Neuronal stem cell (in vitro differentiated cells): ENCODE measurements around the gene LPP.

Source experiments
- DNase-seq: peaks from one replicate; pipeline ENCODE4 v3.0.0-alpha.2; 2013; ENCODE audit warnings: low spot score
- H2AFZ ChIP-seq: one replicate; pipeline ENCODE4 v1.6.1; 2013; ENCODE audit warnings: mild to moderate bottlenecking, low read length, inconsistent platforms
- H2AK5ac ChIP-seq: 2 replicates; pipeline ENCODE4 v1.6.1; 2013; ENCODE audit warnings: low read depth, mild to moderate bottlenecking, inconsistent platforms, low read length, moderate library complexity, mixed read lengths
- H2BK120ac ChIP-seq: 2 replicates; pipeline ENCODE4 v1.6.1; 2013; ENCODE audit warnings: low read depth, mild to moderate bottlenecking, inconsistent platforms, low read length, moderate library complexity, mixed read lengths
- H2BK12ac ChIP-seq: one replicate; pipeline ENCODE4 v1.6.1; 2013; ENCODE audit warnings: low read length, inconsistent platforms
- H2BK15ac ChIP-seq: 2 replicates; pipeline ENCODE4 v1.6.1; 2013; ENCODE audit warnings: mild to moderate bottlenecking, low read length, inconsistent platforms, mixed read lengths
- H2BK5ac ChIP-seq: one replicate; pipeline ENCODE4 v1.6.1; 2013; ENCODE audit warnings: inconsistent platforms, mild to moderate bottlenecking, low read length, moderate library complexity
- H3K14ac ChIP-seq: one replicate; pipeline ENCODE4 v1.6.1; 2013; ENCODE audit warnings: low read length, inconsistent platforms
- H3K18ac ChIP-seq: 2 replicates; pipeline ENCODE4 v1.6.1; 2013; ENCODE audit warnings: low read length, inconsistent platforms
- H3K23ac ChIP-seq: 2 replicates; pipeline ENCODE4 v1.6.1; 2013; ENCODE audit warnings: low read depth, mild to moderate bottlenecking, mixed read lengths, low read length, inconsistent platforms; ENCODE audit not compliant: poor library complexity
- H3K27ac ChIP-seq: replicated peaks from 3 replicates; pipeline ENCODE4 v1.5.1; 2013; ENCODE audit warnings: low read length, inconsistent platforms
- H3K27me3 ChIP-seq, 3 experiments: 2 replicates each; pipeline ENCODE4 v1.6.1; 2013; ENCODE audit warnings: low read length in 3 of 3, mild to moderate bottlenecking in 2 of 3, inconsistent platforms in 1 of 3, low read depth in 1 of 3, mixed read lengths in 1 of 3, moderate library complexity in 1 of 3; ENCODE audit not compliant: control insufficient read depth in 3 of 3, insufficient read depth in 3 of 3
- H3K36me3 ChIP-seq, 2 donors: replicated peaks in 1 of 2; 2 replicates each; pipeline ENCODE4 v1.6.1; 2013; ENCODE audit warnings: low read length in 2 of 2; ENCODE audit not compliant: control insufficient read depth in 2 of 2, insufficient read depth in 2 of 2
- H3K4ac ChIP-seq: 2 replicates; pipeline ENCODE4 v1.6.1; 2013; ENCODE audit warnings: inconsistent platforms, mild to moderate bottlenecking, low read length, moderate library complexity
- H3K4me1 ChIP-seq, 2 donors: 1 replicate in 1 of 2; 2 replicates in 1 of 2; pipeline ENCODE4 v1.6.1; 2013; ENCODE audit warnings: low read length in 2 of 2, low read depth in 1 of 2; ENCODE audit not compliant: control insufficient read depth in 2 of 2, insufficient read depth in 1 of 2
- H3K4me2 ChIP-seq: one replicate; pipeline ENCODE4 v1.6.1; 2013; ENCODE audit warnings: mild to moderate bottlenecking, low read length, inconsistent platforms; ENCODE audit not compliant: insufficient read depth, poor library complexity, severe bottlenecking
- H3K4me3 ChIP-seq, 2 donors: 2 replicates each; pipeline ENCODE4 v1.5.1; 2013; ENCODE audit warnings: low read length in 2 of 2, mild to moderate bottlenecking in 2 of 2, inconsistent platforms in 1 of 2, moderate library complexity in 1 of 2
- H3K79me1 ChIP-seq: one replicate; pipeline ENCODE4 v1.6.1; 2013; ENCODE audit warnings: low read depth, mild to moderate bottlenecking, inconsistent platforms, low read length, moderate library complexity
- H3K9ac ChIP-seq: one replicate; pipeline ENCODE4 v1.6.1; 2013; ENCODE audit warnings: mild to moderate bottlenecking, low read depth, low read length, inconsistent platforms; ENCODE audit not compliant: poor library complexity
- H3K9me3 ChIP-seq, 2 donors: replicated peaks in 1 of 2; 2 replicates each; pipeline versions ENCODE3 to v1.6.1; 2013; ENCODE audit warnings: low read length in 2 of 2, mild to moderate bottlenecking in 2 of 2, inconsistent platforms in 1 of 2, low read depth in 1 of 2, mixed read lengths in 1 of 2, moderate library complexity in 1 of 2; ENCODE audit not compliant: control insufficient read depth in 2 of 2, insufficient read depth in 1 of 2
- H4K8ac ChIP-seq: one replicate; pipeline ENCODE4 v1.6.1; 2013; ENCODE audit warnings: low read depth, mild to moderate bottlenecking, inconsistent platforms, low read length, moderate library complexity
- H4K91ac ChIP-seq: one replicate; pipeline ENCODE4 v1.6.1; 2013; ENCODE audit warnings: low read length, low read depth, mild to moderate bottlenecking, inconsistent platforms; ENCODE audit not compliant: poor library complexity
- WGBS, 2 donors: extraction: QIAGEN DNeasy Blood & Tissue Kit; methylation state at CpG; one replicate each; pipeline ENCODE4 v1.1.7; 2013; ENCODE audit warnings: missing lambda C conversion rate in 2 of 2, mixed read lengths in 1 of 2; ENCODE audit not compliant: insufficient read length in 2 of 2, insufficient replicate concordance in 1 of 2; ENCODE audit errors: extremely low coverage in 2 of 2; 5-methylcytosine and 5-hydroxymethylcytosine counted together

LPP gene

GRCh38 chr3:188305220-188305619 lies 151.3 kb downstream of the LPP start:
- Histone ChIP-seq H3K14ac (no peak overlapping the region), H4K91ac (no peak overlapping the region), H3K9ac (no peak overlapping the region), H2BK12ac (no peak overlapping the region), H2BK15ac (no peak overlapping the region), H2BK5ac (no peak overlapping the region), H3K4me2 (no peak overlapping the region), H3K18ac (no peak overlapping the region), H2BK120ac (no peak overlapping the region), H3K4me3 (no peak overlapping the region), H2AK5ac (no peak overlapping the region), H3K9me3 (no peaks in the 10 kb centered on the region), H3K79me1 (no peaks in the 10 kb centered on the region), H3K36me3 (peaks cover 0 to 10% of the 10 kb centered on the region in 2 donors), H3K4me1 (peaks cover 4 to 7% of the 10 kb centered on the region in 2 donors), H3K27me3 (no peaks in the 10 kb centered on the region), H2AFZ (no peak overlapping the region), H3K4ac (no peak overlapping the region), H3K27ac (no peak overlapping the region), H3K23ac (no peak overlapping the region), H4K8ac (no peak overlapping the region)
- no peak for DNase-seq
- WGBS, 2 donors, result no CpG with 5 or more reads among the region's 2 CpGs

GRCh38 chr3:188306435-188307005 lies 152.6 kb downstream of the LPP start:
- WGBS, 2 donors, result no CpG with 5 or more reads among the region's 8 CpGs
- H4K91ac ChIP-seq, result no peak overlapping the region
- no peak for DNase-seq
- no peak overlapping the region for H2BK120ac ChIP-seq
- no peak overlapping the region for H3K18ac ChIP-seq
- no peak overlapping the region for H2BK5ac ChIP-seq
- no peak overlapping the region for H2AK5ac ChIP-seq
- peaks cover 2% of the 10 kb centered on the region in 2 donors for H3K4me1 ChIP-seq
- no peak overlapping the region for H2BK15ac ChIP-seq
- no peak overlapping the region for H3K14ac ChIP-seq
- no peaks in the 10 kb centered on the region for H3K9me3 ChIP-seq
- H4K8ac ChIP-seq, result no peak overlapping the region
- H3K27me3 ChIP-seq, result no peaks in the 10 kb centered on the region
- no peak overlapping the region for H3K23ac ChIP-seq
- H2BK12ac ChIP-seq, result no peak overlapping the region
- H2AFZ ChIP-seq, result no peak overlapping the region
- no peak overlapping the region for H3K4ac ChIP-seq
- no peak overlapping the region for H3K4me3 ChIP-seq
- H3K79me1 ChIP-seq, result no peaks in the 10 kb centered on the region
- H3K4me2 ChIP-seq, result no peak overlapping the region
- no peak overlapping the region for H3K27ac ChIP-seq
- H3K9ac ChIP-seq, result no peak overlapping the region
- peaks cover 0 to 10% of the 10 kb centered on the region in 2 donors for H3K36me3 ChIP-seq

- no peak overlapping the region for H3K23ac ChIP-seq
- no peak overlapping the region for H3K4me3 ChIP-seq
- no peak overlapping the region for H2BK5ac ChIP-seq
- H3K36me3 ChIP-seq, result peaks cover 0 to 10% of the 10 kb centered on the region in 2 donors
- no peaks in the 10 kb centered on the region for H3K4me1 ChIP-seq
- H3K4ac ChIP-seq, result no peak overlapping the region
- no peaks in the 10 kb centered on the region for H3K79me1 ChIP-seq
- no peak overlapping the region for H3K27ac ChIP-seq
- H3K14ac ChIP-seq, result no peak overlapping the region
- no peak overlapping the region for H2AFZ ChIP-seq
- H3K27me3 ChIP-seq, result no peaks in the 10 kb centered on the region
- no peaks in the 10 kb centered on the region for H3K9me3 ChIP-seq
- no peak overlapping the region for H3K18ac ChIP-seq
- no peak overlapping the region for H3K9ac ChIP-seq
- no peak overlapping the region for H2BK120ac ChIP-seq
- H4K91ac ChIP-seq, result no peak overlapping the region
- no peak overlapping the region for H3K4me2 ChIP-seq
- no peak overlapping the region for H4K8ac ChIP-seq
- DNase-seq, result no peak
- no peak overlapping the region for H2BK15ac ChIP-seq
- no peak overlapping the region for H2BK12ac ChIP-seq
- WGBS, 2 donors, result no CpG with 5 or more reads among the region's 6 CpGs
- no peak overlapping the region for H2AK5ac ChIP-seq
These were observed 155.7 kb downstream of the LPP start for GRCh38 chr3:188309437-188310269.

- no peak overlapping the region for H3K23ac ChIP-seq
- no CpG with 5 or more reads among the region's 2 CpGs for WGBS, 2 donors
- H4K8ac ChIP-seq, result no peak overlapping the region
- H3K9ac ChIP-seq, result no peak overlapping the region
- H3K4me2 ChIP-seq, result no peak overlapping the region
- no peak overlapping the region for H2BK5ac ChIP-seq
- no peak overlapping the region for H3K27ac ChIP-seq
- no peak overlapping the region for H3K4ac ChIP-seq
- H2AFZ ChIP-seq, result no peak overlapping the region
- no peaks in the 10 kb centered on the region for H3K4me1 ChIP-seq
- H3K79me1 ChIP-seq, result no peaks in the 10 kb centered on the region
- no peak overlapping the region for H4K91ac ChIP-seq
- H3K18ac ChIP-seq, result no peak overlapping the region
- H2AK5ac ChIP-seq, result no peak overlapping the region
- H3K9me3 ChIP-seq, result no peaks in the 10 kb centered on the region
- no peak overlapping the region for H3K4me3 ChIP-seq
- no peaks in the 10 kb centered on the region for H3K27me3 ChIP-seq
- no peak overlapping the region for H3K14ac ChIP-seq
- peaks cover 0 to 10% of the 10 kb centered on the region in 2 donors for H3K36me3 ChIP-seq
- no peak overlapping the region for H2BK12ac ChIP-seq
- no peak overlapping the region for H2BK120ac ChIP-seq
- DNase-seq, result no peak
- H2BK15ac ChIP-seq, result no peak overlapping the region
These were observed 156.3 kb downstream of the LPP start for GRCh38 chr3:188310270-188310710.
